Measurements from ENCODE around the gene FMNL3.
A peak's percentile ranks its signal among the peaks of the same experiment; 100 is the strongest.

The FMNL3 gene

DNA sequence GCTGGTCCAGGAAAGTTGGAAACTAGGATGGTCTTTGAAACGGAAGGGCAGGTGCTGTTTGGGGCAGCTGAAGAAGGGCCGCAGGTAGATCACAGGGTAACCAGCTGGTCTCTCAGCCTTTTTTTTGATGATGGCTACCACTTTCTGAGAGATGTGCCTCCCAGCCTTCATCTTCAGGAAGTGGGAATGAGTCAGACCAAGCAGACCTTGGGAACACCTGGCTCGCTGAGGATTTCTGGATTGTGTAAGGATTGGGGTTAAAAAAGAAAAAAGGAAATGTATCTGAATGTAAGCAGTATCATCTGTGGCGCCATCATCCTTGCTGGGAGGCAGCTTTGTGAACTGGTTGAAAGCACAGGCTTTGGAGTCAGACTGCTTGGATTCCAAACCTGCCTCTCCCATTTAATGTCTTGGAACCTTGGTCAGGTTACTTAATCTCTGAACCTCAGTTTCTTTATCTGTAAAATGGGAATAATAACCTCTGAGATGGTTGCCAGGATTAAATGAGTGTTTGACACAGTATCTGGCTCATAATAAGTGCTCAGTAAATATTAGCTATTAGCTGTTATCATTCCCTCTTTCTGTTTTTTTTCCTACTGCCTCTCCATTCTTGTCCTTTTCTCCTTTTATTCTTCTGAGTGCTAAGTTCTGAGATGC lies 82.2 kb downstream of the FMNL3 start:
- DNase-seq (ENCODE audit: low read depth), result no peak
- no peak overlapping the region for H3K4me3 ChIP-seq (ENCODE audit: low read depth, low read length)
- TF ChIP-seq, protein P1, sequence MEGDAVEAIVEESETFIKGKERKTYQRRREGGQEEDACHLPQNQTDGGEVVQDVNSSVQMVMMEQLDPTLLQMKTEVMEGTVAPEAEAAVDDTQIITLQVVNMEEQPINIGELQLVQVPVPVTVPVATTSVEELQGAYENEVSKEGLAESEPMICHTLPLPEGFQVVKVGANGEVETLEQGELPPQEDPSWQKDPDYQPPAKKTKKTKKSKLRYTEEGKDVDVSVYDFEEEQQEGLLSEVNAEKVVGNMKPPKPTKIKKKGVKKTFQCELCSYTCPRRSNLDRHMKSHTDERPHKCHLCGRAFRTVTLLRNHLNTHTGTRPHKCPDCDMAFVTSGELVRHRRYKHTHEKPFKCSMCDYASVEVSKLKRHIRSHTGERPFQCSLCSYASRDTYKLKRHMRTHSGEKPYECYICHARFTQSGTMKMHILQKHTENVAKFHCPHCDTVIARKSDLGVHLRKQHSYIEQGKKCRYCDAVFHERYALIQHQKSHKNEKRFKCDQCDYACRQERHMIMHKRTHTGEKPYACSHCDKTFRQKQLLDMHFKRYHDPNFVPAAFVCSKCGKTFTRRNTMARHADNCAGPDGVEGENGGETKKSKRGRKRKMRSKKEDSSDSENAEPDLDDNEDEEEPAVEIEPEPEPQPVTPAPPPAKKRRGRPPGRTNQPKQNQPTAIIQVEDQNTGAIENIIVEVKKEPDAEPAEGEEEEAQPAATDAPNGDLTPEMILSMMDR (IDR thresholded peaks at IDR 0.05; ENCODE audit: insufficient read depth, low read depth, low read length, missing control alignments), result no peak

DNA sequence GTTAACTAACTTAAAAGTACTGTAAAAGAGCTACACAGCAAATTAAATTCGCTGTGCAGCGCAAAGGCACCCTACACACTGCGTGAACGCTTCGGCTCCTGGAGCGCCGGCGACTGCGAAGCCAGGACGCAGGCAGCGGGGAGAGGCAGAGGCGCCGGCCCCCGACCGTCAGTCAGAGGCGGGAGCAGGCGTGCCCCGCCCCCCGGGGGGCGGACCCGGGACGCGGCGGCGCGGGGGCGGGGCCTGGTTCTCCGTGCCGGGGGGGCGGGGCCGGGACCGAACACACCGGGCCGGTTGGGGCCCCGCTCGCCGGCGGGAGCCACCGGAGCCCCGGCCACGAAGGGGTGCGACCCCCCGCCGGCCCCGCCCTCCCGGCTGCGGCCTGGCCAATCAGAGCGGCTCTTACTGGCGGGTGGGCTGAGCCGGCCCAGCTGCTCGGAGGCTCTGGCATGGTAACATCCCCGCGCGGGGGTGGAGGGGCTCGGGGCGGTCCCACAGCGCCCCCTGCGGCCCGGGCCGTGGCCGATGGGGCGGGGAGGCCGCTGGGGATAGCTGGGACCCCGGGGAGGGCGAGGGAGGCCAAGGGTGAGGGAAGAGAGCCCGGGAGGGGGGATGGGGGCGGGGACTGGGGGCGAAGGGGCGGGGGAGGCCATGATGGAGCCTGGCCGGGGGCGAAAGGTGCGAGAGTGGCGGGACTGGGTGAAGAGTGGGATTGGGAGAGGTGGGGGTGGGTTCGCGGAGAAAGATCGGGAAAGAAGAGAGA lies 83.9 kb downstream of the FMNL3 start, which contains the start of gene PRPF40B:
TSS of gene PRPF40B (plus strand) at position 420 of the 763 bp plus-strand sequence. CDS start at position 450, 30 bp downstream.
- peak; percentile 92 for DNase-seq (ENCODE audit: low read depth)
- TF ChIP-seq, protein P1 (IDR thresholded peaks at IDR 0.05; ENCODE audit: insufficient read depth, low read depth, low read length, missing control alignments), result peak; percentile 64
- peak within 1 kb of the TSS; percentile 71 for H3K4me3 ChIP-seq (ENCODE audit: low read depth, low read length)

DNA sequence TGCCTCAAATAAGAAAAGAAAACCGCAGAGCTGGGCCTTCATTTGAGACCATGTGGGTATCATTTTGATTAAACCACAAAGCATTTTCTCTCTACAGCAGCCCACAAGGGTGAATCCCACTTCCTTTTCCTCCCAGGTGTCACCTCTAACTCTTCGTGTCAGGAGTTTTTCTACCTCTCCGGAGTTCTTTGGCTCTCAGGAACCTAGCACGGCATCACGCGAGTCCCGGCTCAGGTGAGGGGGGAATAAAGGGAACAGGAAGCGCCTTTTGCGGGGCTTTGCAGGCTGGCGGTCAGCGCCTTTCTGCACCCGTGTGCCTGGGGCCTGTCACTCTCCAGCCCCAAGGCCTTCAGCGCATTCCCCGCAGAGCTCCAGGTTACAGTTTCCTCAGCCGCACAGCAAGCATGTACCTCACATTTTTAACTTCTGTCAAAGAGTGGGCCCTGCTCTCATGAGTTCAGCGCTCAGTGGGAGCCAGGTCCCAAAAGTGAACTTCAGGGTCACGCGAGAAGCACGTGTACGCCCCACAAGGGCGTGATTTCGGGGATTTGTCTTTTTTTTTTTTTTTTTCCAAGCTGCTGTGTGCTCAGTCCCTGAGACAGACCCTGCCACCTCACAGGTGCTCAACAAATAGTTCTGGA lies 84.6 kb downstream of the FMNL3 start:
- H3K4me3 ChIP-seq (ENCODE audit: low read depth, low read length), result peak overlapping the region; percentile 71
- DNase-seq (ENCODE audit: low read depth), result peak; percentile 83
- TF ChIP-seq, protein P1 (IDR thresholded peaks at IDR 0.05; ENCODE audit: insufficient read depth, low read depth, low read length, missing control alignments), result no peak

DNA sequence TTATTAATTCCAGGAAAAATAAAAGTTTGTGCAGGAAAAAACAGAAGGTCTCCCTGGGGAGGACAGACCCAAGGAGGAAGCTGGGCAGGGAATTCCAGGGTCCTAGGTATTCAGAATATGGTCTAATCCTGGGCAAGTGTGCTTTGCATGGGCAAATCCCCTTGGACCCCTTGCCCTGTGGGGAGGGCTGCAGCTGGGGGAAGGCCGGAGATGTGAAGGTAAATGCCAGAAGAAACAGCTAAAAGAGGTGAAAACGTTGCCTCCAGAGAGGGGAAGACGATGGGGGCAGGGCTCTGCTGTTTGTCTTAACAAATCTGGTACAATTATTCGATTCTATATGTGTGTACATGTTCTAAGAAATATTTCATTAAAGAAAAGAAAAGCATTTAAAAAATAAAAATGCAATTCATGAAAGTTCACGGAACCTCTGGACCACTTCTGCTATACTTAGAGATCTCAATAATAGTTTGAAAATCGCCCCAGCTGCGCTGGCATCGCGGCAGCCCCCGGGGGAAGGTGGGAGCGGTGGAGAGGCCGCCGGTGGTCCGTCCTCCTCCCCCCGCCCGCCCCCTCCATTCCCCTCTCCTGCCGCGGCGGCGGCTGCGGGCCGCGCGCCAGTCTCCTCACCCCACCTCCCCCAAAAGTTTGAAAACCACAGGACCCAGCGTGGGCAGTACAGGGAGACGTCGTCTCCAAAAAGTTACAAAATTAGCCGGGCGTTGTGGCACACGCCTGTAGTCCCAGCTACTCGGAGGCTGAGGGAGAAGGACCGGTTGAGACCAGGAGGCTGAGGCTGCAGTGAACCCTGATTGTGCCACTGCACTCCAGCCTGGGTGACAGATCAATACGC lies 85.3 kb downstream of the FMNL3 start:
- TF ChIP-seq, protein P1 (IDR thresholded peaks at IDR 0.05; ENCODE audit: insufficient read depth, low read depth, low read length, missing control alignments), result no peak
- no peak for DNase-seq (ENCODE audit: low read depth)
- peak overlapping the region; percentile 71 for H3K4me3 ChIP-seq (ENCODE audit: low read depth, low read length)

DNA sequence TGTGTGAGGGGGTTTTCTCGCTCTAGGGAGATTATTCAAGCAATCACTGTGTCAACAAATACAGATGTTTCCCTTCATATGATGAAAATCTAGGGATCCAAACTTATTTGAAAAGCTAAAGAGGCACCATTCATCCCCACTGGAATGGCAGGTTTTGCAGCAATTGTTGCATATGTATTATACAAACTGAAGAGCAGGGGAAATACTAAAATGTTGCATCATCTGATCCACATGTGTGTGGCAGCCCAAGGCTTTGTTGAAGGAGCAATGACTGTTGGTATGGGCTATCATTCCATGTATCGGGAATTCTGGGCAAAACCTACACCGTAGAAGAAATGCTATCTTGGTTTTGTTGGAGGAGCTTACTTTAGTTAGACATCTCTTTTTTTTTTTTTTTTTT lies 87.9 kb downstream of the FMNL3 start:
- DNase-seq (ENCODE audit: low read depth), result no peak
- no peak overlapping the region for H3K4me3 ChIP-seq (ENCODE audit: low read depth, low read length)
- TF ChIP-seq, protein P1 (IDR thresholded peaks at IDR 0.05; ENCODE audit: insufficient read depth, low read depth, low read length, missing control alignments), result no peak

DNA sequence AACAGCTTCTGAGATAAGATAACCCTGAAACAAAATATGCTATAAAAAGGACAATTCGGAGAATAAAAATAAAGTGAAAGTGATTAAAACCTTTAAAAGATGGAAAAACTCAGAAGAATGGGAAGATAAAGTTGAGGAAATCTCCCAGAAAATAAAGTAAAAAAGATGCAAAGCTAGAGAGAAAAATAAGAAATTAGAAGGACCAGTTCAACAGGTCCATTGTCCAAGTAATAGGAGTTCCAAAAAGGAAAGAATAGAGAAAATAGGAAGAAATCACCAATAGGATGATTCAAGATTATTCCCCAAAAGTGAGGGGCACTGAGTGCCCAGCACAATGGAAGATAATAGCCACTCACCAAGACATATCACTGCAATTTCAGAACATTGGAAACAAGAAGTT lies 88.6 kb downstream of the FMNL3 start:
- H3K4me3 ChIP-seq (ENCODE audit: low read depth, low read length), result no peak overlapping the region
- DNase-seq (ENCODE audit: low read depth), result no peak
- TF ChIP-seq, protein P1 (IDR thresholded peaks at IDR 0.05; ENCODE audit: insufficient read depth, low read depth, low read length, missing control alignments), result no peak
